WI38 (cell line): ENCODE results near the gene RAD9B.

Source experiments
- H3K4me3 ChIP-seq: 2 replicates; pipeline ENCODE4 v1.5.1; 2011; ENCODE audit warnings: low read depth, mild to moderate bottlenecking, control low read depth, low read length
- TF ChIP-seq, protein P1 (sequence below): IDR thresholded peaks from 2 replicates; pipeline ENCODE4 v1.5.1; 2012; ENCODE audit warnings: low read depth, mild to moderate bottlenecking, control low read depth, low read length

RAD9B gene

DNA sequence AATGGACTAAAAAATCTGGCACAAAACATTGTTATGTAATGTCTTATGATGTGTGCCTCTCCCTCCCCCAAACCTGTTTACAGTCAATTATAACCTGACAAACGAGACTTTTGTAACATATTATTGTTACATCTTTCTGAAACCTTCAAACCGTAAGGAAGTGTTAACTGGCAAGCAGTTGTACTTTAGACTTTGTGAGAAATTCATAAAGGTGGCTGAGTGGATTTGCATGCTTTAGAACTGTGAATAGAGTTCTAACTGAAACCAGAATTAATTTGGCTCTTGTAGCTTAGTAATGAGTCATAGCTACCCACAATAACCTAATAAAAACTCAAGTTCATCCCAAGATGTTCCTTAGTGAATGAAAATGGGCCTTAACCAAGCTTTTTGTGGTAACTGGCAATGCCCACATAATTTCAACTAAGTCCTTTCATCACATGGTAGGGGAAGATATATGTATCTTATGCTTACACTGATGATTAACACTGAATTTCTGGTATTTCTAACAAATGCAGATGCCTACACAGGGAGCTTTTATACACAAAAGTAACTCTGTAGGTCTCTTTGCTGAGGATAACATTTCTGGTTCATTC is 29.7 kb downstream of the RAD9B start:
- H3K4me3 ChIP-seq, result no peak overlapping the region
- TF ChIP-seq, protein P1, sequence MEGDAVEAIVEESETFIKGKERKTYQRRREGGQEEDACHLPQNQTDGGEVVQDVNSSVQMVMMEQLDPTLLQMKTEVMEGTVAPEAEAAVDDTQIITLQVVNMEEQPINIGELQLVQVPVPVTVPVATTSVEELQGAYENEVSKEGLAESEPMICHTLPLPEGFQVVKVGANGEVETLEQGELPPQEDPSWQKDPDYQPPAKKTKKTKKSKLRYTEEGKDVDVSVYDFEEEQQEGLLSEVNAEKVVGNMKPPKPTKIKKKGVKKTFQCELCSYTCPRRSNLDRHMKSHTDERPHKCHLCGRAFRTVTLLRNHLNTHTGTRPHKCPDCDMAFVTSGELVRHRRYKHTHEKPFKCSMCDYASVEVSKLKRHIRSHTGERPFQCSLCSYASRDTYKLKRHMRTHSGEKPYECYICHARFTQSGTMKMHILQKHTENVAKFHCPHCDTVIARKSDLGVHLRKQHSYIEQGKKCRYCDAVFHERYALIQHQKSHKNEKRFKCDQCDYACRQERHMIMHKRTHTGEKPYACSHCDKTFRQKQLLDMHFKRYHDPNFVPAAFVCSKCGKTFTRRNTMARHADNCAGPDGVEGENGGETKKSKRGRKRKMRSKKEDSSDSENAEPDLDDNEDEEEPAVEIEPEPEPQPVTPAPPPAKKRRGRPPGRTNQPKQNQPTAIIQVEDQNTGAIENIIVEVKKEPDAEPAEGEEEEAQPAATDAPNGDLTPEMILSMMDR, result no peak

DNA sequence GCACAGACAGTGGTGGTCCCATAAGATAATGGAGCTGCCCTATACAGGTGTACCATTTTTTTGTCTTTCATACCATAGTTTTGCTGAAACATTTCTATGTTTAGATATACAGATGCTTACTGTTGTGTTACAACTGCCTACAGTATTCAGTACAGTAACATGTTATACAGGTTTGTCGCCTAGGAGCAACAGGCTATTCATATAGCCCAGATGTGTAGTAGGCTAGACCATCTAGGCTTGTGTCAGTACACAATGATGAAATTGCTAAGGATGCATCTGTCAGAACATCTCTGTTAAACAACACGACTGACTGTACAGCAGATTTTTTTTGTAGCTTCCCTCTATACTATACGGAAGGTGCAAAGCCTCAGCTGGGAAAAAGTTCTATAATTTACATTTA is 30.5 kb downstream of the RAD9B start:
- TF ChIP-seq, protein P1, result no peak
- H3K4me3 ChIP-seq, result no peak overlapping the region

DNA sequence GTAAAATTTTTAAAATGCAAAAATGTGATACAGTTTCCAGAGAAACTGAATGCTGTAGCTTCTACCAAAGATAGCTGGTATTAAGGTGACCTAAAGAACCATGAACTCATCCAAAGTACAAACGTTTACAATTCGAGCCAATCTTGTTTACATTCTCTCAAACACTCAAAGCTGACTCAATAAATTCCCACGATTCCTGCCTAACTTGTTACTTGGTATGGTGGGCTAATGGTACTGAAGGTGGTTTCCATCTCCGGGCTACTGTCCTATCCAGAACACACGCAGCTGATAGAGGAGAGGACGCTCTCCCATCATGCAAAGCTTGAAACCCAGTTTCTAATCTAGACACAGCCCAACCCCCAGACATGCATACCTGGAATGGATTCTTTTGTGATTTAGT is 31.5 kb downstream of the RAD9B start:
- TF ChIP-seq, protein P1, result no peak
- no peak overlapping the region for H3K4me3 ChIP-seq

DNA sequence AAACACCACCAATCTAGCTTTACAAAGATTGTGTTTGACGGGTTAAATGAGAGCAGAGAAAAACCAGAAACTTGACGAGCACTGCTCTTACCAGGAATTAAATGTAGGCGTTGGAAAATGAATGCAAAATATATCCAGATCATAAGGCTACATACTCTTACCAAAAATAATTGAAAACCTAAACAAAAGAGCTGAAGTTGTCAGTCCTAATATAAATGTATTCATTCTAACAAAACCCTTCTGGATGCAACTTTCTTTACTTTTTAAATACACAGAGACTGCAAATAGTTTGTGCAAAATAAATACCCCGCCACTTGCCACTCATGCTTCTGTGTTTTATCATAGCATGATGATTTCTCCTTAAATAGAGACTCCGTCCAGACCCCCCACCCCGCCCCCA is 32.7 kb downstream of the RAD9B start:
- TF ChIP-seq, protein P1, result no peak
- H3K4me3 ChIP-seq, result no peak overlapping the region

DNA sequence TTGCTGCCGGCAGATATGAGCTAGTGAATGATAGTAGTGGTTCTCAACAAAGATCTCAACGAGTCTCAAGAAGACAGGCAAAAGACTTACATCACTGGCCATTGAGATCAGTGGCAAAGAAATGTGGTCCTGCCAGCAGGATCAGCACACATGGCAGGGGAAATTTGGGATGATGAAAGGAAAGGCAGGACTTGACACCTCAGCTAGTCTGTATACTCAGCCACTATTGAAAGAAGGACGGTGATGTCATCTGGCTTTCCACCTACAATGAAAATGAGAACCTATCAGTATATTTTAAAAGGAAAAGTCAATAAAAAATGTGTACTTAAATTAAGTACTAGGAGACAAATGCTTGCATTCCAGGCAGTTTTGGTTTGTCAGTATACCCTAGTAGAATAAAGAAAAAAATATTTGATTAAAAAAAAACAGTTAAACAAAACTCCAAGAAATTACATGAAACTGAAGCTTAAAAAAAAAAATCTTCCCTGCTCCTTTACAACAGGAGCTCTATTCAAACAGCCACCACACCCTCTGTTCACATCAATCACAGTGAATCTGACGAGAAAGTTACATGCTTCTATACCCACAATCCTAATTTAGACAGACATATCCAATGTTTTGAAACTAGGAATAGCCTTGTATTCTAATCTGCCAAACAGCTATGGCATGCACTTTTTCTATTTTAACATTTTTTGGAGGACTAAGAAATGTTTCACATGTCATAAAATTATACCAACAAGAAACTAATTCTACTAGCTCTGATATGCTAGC is 34.9 kb downstream of the RAD9B start:
- TF ChIP-seq, protein P1, result no peak
- no peak overlapping the region for H3K4me3 ChIP-seq

DNA sequence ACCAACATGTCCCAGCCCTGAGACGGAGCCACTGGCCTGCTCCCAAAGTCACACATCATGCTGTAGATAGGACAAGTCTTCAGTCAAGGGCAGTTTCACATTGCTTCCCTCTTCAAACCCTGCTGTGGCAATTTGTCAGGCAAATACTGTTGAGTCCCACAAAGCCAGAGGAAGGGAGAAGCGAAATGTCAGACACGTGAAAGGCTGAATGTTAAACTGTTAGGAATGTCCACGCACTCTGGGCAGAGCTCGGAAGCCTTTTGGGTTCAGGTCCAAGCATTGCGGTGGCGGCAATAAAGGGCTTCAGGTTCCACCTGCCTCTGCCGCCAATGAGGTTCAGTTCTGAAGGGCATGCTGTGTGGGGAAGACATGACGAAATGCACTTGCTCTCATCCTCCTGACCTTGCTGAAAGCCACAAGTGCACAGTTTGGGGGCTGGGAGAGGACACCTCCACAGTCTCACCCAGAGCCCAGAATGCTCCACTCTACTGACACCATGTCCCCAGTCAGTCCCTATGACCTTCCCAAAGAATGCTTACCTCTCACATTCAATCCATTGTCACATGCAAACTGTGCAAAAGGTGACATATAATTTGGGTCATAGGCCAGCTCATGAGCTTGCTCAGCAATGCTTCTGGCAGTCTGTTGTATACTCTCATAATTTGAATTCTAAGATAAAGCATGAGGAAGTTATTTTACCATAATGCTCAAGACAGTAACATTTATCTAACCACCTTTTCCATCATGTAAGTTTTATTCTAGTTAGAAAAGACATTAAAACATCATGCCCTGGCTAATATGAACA is 35.7 kb downstream of the RAD9B start:
- TF ChIP-seq, protein P1, result no peak
- no peak overlapping the region for H3K4me3 ChIP-seq
